ENCODE measurements around the gene SDHAF3.

Gene SDHAF3

GRCh38 chr7:97226541-97226940 lies 109.0 kb downstream of the SDHAF3 start:
- Histone ChIP-seq H3K4me1 (no peaks in the 10 kb centered on the region), H3K27me3 (no peaks in the 10 kb centered on the region), H3K4me3 (no peak overlapping the region), H3K36me3 (no peaks in the 10 kb centered on the region), H3K9me3 (no peaks in the 10 kb centered on the region), H3K27ac (no peak overlapping the region)
- no peak for DNase-seq
- intact Hi-C loops (cut with DNase I; ENCODE audit: low total_unique reads), result no loop called here
- TF ChIP-seq, protein P1, sequence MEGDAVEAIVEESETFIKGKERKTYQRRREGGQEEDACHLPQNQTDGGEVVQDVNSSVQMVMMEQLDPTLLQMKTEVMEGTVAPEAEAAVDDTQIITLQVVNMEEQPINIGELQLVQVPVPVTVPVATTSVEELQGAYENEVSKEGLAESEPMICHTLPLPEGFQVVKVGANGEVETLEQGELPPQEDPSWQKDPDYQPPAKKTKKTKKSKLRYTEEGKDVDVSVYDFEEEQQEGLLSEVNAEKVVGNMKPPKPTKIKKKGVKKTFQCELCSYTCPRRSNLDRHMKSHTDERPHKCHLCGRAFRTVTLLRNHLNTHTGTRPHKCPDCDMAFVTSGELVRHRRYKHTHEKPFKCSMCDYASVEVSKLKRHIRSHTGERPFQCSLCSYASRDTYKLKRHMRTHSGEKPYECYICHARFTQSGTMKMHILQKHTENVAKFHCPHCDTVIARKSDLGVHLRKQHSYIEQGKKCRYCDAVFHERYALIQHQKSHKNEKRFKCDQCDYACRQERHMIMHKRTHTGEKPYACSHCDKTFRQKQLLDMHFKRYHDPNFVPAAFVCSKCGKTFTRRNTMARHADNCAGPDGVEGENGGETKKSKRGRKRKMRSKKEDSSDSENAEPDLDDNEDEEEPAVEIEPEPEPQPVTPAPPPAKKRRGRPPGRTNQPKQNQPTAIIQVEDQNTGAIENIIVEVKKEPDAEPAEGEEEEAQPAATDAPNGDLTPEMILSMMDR (IDR thresholded peaks at IDR 0.05), result no peak
